Measurements from ENCODE around the gene ZNF335. TPM values are rescaled to one million over a fixed set of nuclear protein-coding genes. Genes with fewer than 3 reads are reported as not detected.
A peak's percentile ranks its signal among the peaks of the same experiment; 100 is the strongest.

ZNF335 gene, protein sequence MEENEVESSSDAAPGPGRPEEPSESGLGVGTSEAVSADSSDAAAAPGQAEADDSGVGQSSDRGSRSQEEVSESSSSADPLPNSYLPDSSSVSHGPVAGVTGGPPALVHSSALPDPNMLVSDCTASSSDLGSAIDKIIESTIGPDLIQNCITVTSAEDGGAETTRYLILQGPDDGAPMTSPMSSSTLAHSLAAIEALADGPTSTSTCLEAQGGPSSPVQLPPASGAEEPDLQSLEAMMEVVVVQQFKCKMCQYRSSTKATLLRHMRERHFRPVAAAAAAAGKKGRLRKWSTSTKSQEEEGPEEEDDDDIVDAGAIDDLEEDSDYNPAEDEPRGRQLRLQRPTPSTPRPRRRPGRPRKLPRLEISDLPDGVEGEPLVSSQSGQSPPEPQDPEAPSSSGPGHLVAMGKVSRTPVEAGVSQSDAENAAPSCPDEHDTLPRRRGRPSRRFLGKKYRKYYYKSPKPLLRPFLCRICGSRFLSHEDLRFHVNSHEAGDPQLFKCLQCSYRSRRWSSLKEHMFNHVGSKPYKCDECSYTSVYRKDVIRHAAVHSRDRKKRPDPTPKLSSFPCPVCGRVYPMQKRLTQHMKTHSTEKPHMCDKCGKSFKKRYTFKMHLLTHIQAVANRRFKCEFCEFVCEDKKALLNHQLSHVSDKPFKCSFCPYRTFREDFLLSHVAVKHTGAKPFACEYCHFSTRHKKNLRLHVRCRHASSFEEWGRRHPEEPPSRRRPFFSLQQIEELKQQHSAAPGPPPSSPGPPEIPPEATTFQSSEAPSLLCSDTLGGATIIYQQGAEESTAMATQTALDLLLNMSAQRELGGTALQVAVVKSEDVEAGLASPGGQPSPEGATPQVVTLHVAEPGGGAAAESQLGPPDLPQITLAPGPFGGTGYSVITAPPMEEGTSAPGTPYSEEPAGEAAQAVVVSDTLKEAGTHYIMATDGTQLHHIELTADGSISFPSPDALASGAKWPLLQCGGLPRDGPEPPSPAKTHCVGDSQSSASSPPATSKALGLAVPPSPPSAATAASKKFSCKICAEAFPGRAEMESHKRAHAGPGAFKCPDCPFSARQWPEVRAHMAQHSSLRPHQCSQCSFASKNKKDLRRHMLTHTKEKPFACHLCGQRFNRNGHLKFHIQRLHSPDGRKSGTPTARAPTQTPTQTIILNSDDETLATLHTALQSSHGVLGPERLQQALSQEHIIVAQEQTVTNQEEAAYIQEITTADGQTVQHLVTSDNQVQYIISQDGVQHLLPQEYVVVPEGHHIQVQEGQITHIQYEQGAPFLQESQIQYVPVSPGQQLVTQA (N-terminal part only)
- total RNA-seq: 10 to 100 TPM; 14.8 to 18.2 TPM
- long read RNA-seq, partial matches to known transcripts: 15 of 16 reads
- long read RNA-seq, other reads (novel, unspliced or antisense): 1 of 16 reads

DNA sequence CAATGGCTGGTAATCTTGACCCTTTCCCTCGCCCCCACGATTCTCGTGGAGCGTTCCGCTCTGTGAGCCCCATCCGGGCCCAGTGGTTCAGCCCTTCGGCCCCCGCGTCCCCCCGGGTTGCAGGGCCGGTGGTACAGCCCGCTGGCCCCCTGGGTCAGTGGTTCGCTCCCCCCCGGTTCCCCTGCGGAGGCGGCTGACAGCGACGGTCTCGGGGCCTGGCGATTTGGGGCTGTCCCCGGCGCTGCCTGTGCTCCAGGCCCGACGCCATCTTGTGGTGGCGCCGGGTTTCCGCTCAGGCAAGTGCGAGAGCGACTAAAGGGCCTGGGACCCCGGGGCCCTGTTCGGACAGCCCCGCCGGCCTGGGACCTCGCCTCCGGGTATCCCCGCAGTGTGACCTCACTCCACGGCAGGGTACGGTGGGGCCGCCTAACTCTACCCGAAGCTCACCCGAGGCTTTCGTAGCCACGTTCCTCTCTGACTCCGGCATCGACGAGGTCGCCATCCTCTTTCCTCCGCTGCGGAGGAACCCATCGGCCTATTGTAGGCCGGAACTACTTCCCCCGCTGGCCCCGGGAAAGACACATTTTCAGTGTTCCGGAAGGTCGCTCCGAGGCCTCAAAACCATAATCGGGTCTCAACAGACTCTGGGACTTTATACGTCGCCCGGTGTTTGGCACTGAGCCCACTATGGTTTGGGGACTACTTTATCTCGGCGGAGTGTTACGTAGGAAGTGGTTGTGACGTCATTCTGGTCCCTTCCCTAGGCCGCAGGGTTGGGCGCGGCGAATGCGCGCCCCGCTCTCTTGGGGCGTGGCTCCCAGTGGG lies at the start of gene ZNF335:
Gene ZNF335, minus strand, starts transcription at position 529 of the 825 bp plus-strand sequence. CDS start 793 bp downstream, outside the sequence.
- ATAC-seq: peak; percentile 85
- intact Hi-C loops (cut with DNase I, micrococcal nuclease): no loop called here

DNA sequence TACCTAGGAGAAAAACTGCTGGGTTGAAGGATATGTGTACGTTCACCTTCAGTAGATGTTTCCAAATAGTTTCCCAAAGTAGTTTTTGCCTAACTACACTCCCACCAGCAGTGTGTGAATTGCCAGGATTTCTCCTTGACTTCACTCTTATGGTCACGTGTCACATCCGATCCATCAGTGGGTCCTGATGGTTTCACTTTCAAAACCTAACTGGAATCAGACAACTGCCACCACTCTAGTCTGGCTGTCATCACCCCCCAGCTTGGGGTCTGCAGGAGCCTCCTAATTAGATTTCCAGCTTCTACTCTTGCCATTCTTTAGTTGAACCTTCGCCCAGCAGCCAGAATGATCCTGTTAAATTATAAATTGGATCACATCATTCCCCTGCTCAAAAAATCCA lies 48.6 kb upstream of the ZNF335 start:
- no peak for DNase-seq
- intact Hi-C loops (cut with DNase I, micrococcal nuclease): loop anchor here (5.0 to 10.0 kb wide), 2 partner anchors 84 to 152 kb away; no protein-coding TSS in a partner anchor
- no peak for ATAC-seq

More for the DNA sequence above, at the start of gene ZNF335:
- DNase-seq: peak; percentile 94 to 95

DNA sequence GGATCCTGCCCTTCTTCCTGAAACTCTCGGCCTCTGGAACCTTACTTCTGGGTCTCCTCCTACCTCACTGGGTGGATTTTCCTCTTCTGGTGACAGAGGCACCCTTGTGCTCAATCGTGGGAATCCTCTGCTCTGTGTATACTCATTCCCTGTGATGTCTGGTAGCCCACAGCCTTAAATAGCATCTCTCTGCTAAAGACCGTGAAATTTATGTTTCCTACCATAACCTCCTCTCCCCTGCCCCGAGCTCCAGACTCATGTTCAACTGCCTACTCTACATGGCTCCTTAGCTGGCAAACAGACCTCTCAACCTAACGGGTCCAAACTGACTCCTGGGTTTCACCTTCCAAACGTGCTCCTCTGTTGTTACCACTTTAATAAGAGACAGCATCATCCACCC lies 46.6 kb upstream of the ZNF335 start:
- intact Hi-C loops (cut with DNase I, micrococcal nuclease): no loop called here
- ATAC-seq (no peak), DNase-seq (no peak)

DNA sequence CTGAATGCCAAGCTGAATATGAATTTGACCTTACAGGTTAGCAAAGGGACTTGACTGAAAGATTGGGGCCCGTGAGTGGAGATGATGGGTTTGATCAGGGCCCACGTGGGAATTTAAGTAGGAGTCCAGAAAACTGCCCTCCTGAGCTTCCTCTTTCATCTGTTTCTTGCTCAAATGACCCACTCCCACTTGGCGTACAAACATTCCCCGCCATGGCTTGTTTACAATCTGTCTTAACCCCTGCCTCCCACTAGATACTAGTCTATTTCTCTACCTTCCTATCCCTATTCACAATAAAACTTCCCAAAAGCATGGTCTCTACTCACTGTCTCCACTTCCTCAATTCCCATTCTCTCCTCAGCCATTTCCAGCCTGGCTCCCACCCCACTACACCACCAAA lies 46.1 kb upstream of the ZNF335 start:
- DNase-seq: no peak
- no peak for ATAC-seq
- intact Hi-C loops (cut with DNase I, micrococcal nuclease): no loop called here

DNA sequence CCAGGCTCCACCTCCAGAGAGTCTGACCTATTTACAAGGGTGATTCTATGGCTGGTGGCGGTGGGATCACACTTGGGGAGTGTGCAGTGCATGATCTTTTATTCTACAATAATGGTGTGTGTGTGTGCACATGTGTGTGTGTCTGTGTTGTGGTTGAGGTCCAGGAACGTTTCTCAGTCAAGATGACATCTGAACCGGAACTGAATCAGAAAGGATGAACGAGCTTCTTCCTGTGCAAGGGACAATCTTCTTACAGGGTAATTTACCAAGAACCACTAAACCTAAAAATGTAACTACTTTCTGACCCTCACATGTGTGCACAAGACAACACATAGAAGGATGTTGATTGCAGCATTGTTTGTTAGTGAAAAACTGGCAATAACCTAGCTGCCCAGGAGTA lies 45.3 kb upstream of the ZNF335 start:
- intact Hi-C loops (cut with DNase I, micrococcal nuclease): no loop called here
- no peak for ATAC-seq
- no peak for DNase-seq

DNA sequence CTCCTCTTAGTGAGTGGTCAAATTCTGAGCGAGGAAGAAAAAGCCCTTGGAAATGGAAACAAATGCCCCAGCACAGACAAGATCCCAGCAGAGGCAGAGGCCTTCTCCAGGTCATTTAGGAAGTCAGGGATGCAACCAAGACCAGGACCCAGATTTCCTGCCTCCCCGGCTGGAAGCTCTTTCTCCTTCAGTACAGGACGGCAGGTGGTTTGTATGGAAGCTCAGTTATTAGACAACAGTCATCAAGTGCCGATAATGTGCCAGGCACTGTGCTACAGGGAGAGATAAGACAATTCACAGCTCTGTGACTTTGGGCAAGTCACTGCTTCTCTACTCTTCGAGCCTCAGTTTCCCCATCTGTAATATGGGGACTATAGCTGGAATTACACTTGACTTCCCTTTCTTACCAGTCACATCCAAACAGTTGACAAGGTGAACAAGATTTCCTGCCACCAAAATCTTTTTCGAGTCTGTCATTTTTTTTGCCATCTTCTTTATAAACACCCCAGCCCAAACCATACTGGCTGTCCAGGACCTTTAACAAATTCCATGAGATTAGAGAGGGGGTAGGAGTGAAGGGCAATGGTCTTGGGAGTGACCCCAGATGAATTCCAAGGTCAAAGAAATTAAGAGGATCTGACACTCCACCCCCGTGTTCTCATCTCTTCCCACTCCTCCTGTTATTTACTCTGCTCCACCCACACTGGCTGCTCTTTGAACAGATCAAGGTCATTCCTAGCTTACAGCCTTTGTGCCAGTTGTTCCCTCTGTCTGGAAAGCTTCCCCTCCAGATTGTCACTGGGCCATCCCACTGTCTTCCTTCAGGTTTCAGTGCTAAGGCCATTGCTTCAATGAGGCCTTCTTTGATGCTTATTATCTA lies 42.8 kb upstream of the ZNF335 start:
- no peak for DNase-seq
- peak; percentile 72 for ATAC-seq
- intact Hi-C loops (cut with DNase I, micrococcal nuclease): no loop called here

DNA sequence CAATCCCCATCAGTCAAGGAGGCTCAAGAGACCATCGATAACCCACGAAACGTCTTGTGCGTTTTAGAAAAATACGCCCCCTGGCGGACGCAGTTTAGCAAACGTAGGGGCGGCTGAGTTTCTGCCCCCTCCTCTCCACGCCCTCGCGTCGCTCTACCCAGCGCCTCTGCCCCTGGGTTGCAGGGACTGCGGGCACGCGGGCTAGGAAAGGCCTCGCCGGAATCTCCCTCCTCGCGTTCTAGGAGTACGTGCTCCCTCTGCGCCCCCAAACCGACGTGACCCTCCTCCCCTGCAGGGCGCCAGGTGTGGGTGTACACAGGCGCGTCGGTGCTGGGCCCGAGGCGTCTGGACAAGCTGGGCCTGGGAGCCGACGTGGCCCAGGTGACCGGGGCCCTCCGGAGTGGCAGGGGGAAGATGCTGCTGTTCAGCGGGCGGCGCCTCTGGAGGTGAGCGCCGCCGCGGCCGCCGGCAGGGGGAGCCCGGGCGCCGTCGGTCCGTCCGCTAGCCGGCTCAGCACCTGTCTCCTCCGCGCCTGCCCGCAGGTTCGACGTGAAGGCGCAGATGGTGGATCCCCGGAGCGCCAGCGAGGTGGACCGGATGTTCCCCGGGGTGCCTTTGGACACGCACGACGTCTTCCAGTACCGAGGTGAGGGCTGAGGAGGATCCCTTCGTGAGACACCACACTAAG lies 42.0 kb upstream of the ZNF335 start:
- ATAC-seq (peak; percentile 95), DNase-seq (peak in 1 of 2 donors; percentile 72)
- intact Hi-C loops (cut with DNase I, micrococcal nuclease): no loop called here

DNA sequence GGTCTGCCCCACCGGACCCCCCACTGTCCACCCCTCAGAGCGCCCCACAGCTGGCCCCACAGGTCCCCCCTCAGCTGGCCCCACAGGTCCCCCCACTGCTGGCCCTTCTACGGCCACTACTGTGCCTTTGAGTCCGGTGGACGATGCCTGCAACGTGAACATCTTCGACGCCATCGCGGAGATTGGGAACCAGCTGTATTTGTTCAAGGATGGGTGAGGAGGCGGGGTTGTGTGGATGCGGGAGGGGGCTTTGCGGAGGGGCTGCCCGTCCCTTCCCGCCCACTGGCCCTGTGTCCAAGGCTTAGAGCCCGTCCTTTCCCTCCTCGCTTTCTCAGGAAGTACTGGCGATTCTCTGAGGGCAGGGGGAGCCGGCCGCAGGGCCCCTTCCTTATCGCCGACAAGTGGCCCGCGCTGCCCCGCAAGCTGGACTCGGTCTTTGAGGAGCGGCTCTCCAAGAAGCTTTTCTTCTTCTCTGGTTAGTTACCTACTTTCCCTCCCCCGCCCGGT lies 41.4 kb upstream of the ZNF335 start:
- DNase-seq: no peak
- intact Hi-C loops (cut with DNase I, micrococcal nuclease): no loop called here
- no peak for ATAC-seq

DNA sequence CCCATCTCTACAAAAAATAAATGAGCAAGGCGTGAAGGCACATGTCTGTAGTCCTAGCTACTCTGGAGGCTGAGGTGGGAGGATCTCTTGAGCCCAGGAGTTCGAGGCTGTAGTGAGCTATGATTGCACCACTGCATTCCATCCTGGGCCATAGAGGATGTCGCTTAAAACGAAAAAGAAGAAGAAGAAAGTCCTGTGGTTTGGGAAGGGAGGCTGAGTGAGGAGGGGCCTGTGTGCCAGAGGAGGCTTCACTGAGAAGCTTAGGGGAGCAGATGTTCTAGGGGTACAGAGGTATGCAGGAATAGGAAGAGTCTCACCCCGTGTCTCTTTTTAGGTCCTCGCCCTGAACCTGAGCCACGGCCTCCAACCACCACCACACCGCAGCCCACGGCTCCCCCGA lies 40.9 kb upstream of the ZNF335 start:
- DNase-seq: no peak
- no peak for ATAC-seq
- intact Hi-C loops (cut with DNase I, micrococcal nuclease): no loop called here

DNA sequence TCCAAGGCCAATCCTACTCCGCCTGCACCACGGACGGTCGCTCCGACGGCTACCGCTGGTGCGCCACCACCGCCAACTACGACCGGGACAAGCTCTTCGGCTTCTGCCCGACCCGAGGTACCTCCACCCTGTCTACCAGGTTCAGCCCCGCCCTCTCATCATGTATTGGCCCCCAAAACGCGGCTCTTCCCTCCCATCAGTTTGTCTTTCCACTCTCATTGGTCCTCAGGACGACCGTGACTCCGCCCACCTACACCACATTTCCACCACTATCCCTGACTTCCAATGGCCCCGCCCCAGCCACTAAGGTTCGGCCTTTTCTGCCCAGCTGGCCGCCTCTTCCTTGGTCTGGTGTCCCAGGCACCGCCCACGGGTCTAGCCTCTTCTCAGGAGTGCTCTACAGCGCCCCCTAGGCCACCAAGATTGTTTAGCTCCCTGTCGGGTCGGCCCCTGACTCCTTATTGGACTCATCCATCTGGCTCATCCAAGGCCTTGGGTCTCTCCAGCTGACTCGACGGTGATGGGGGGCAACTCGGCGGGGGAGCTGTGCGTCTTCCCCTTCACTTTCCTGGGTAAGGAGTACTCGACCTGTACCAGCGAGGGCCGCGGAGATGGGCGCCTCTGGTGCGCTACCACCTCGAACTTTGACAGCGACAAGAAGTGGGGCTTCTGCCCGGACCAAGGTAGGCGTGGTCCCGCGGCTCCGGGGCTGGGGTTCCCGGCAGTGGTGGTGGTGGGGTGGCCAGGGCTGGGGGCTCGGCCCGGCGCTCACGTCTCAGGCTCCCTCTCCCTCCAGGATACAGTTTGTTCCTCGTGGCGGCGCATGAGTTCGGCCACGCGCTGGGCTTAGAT lies 39.9 kb upstream of the ZNF335 start:
- ATAC-seq (no peak), DNase-seq (peak; percentile 55 to 72)
- intact Hi-C loops (cut with DNase I, micrococcal nuclease): no loop called here

DNA sequence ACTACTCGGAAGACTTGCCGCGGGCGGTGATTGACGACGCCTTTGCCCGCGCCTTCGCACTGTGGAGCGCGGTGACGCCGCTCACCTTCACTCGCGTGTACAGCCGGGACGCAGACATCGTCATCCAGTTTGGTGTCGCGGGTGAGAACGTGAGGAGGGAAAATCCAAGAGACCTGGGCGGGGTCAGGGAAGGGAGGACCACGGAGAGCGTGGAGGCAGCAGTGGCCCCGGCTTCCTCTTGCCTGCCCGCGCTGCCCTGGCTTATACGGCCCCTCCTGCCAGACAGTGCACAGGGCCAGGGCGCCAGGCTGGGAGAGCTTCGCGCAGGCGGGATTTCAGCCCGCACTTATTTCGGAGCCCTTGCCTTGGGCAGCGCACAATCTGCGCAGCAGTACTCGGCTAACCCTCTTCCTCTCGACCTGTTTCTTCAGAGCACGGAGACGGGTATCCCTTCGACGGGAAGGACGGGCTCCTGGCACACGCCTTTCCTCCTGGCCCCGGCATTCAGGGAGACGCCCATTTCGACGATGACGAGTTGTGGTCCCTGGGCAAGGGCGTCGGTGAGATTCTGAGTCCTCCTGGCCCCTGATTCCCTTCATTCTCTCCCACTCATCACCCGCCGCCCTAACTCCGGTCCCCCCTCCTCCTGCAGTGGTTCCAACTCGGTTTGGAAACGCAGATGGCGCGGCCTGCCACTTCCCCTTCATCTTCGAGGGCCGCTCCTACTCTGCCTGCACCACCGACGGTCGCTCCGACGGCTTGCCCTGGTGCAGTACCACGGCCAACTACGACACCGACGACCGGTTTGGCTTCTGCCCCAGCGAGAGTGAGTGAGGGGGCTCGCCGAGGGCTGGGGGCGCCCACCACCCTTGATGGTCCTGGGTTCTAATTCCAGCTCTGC lies 38.7 kb upstream of the ZNF335 start:
- ATAC-seq: no peak
- DNase-seq: no peak
- intact Hi-C loops (cut with DNase I, micrococcal nuclease): no loop called here

DNA sequence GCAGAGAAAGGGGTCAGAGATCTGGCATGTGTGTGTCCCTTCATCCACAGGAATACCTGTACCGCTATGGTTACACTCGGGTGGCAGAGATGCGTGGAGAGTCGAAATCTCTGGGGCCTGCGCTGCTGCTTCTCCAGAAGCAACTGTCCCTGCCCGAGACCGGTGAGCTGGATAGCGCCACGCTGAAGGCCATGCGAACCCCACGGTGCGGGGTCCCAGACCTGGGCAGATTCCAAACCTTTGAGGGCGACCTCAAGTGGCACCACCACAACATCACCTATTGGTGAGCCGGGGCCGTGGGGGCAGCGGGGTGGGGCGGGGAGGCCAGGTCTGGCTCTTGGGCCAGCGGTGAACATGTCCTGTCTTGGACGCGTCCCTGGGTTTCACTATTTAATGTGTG lies 37.8 kb upstream of the ZNF335 start:
- no peak for DNase-seq
- intact Hi-C loops (cut with DNase I, micrococcal nuclease): no loop called here
- no peak for ATAC-seq

DNA sequence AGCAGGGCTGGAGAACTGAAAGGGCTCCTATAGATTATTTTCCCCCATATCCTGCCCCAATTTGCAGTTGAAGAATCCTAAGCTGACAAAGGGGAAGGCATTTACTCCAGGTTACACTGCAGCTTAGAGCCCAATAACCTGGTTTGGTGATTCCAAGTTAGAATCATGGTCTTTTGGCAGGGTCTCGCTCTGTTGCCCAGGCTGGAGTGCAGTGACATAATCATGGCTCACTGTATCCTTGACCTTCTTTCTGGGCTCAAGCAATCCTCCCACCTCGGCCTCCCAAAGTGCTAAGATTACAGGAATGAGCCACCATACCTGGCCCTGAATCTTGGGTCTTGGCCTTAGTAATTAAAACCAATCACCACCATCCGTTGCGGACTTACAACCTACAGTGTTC lies 35.7 kb upstream of the ZNF335 start:
- no peak for DNase-seq
- no peak for ATAC-seq
- intact Hi-C loops (cut with DNase I, micrococcal nuclease): no loop called here

DNA sequence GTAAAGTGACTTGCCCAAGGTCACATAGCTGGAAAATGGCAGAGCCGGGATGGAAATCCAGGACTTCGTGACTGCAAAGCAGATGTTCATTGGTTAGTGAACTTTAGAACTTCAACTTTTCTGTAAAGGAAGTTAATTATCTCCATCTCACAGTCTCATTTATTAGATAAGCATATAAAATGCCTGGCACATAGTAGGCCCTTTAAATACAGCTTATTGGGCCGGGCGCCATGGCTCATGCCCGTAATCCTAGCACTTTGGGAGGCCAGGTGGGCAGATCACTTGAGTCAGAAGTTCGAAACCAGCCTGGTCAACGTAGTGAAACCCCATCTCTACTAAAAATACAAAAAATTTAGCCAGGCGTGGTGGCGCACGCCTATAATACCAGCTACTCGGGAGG lies 35.0 kb upstream of the ZNF335 start:
- DNase-seq (no peak), ATAC-seq (no peak)
- intact Hi-C loops (cut with DNase I, micrococcal nuclease): no loop called here

Data from left colon (tissue), 2 donors.